Gastroesophageal sphincter (tissue), 3 donors: ENCODE measurements around the gene MEN1.

Source experiments
- CTCF ChIP-seq, 4 experiments: fragments of 200-600 bp in 2 of 4; fragments of 450-650 bp in 2 of 4; sonication (generic) in 1 of 4; IDR thresholded peaks; one replicate each; pipeline ENCODE4 v1.5.1; 2017 to 2019; ENCODE audit warnings: antibody characterized with exemption in 4 of 4, mild to moderate bottlenecking in 2 of 4, moderate library complexity in 2 of 4
- EP300 ChIP-seq: sonication (generic); formaldehyde crosslinking; IDR thresholded peaks from one replicate; pipeline ENCODE4 v1.6.1; 2017; ENCODE audit warnings: antibody characterized with exemption, mild to moderate bottlenecking
- POLR2AphosphoS5 ChIP-seq: sonication (generic); formaldehyde crosslinking; IDR thresholded peaks from one replicate; pipeline ENCODE4 v1.6.1; 2017; ENCODE audit warnings: antibody characterized with exemption

DNA sequence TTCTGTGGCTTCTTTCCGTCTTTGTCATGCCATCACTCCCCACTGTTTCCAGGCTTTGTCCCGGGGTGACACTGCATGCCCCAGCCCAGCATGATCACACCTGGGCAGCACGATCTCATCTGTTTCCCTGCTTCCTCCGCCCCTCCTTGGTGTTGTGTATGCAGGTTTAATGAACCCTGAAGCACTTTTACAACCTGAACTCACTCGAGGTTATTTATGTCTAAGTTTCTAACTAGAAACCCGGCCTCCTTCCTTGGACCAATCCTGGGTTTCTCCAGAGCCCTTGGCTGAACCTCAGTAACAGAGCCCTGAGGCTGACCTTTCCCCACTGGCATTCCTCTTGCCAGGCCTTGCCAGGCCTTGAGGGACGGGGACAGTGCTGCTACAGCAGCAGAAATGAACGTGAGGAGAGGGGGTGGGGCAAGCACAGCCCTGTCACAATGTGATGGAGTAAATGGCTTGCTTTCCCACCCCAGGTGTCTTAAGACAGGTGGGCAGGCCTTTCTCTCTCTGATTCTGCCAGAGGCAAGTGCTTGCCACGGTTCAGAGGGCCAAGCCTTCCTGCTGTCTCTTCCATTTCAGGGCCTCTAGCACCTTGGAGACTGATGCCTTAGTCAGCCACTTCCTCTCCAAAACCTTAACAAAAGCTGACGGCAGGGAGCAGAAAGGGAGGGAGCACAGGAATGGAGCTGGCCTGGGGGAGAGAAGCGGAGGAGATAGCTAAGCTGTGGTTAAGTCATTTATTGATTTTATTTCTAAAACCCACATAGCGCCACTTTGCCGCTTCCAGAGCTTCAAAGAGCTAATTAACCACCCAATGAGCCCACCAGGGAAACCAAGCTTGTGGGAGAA is 47.5 kb downstream of the MEN1 start:
- no peak for TF ChIP-seq CTCF (IDR thresholded peaks at IDR 0.05)
- TF ChIP-seq POLR2AphosphoS5 = peak; percentile 36
- TF ChIP-seq EP300 = no peak
